Lower leg skin (tissue), 3 donors: ENCODE measurements around the gene ATAD3C.

Experiments
- CTCF ChIP-seq, 3 donors: fragments of 450-650 bp; IDR thresholded peaks; one replicate each; pipeline ENCODE4 v1.5.1; 2016; ENCODE audit warnings: antibody characterized with exemption in 3 of 3, mild to moderate bottlenecking in 3 of 3, moderate library complexity in 2 of 3
- POLR2A ChIP-seq, 2 donors: fragments of 450-650 bp; IDR thresholded peaks; one replicate each; pipeline ENCODE4 v1.6.1; 2016 to 2017; ENCODE audit warnings: antibody characterized with exemption in 2 of 2, mild to moderate bottlenecking in 1 of 2, moderate library complexity in 1 of 2

GRCh38 chr1:1487701-1488100, 38.2 kb downstream of the ATAD3C start:
- no peak for TF ChIP-seq CTCF (IDR thresholded peaks at IDR 0.05)
- no peak for TF ChIP-seq POLR2A (IDR thresholded peaks at IDR 0.05)
